NCI-H748 treated with DMSO at 0.1 percent for 48 hours (cell line): ENCODE data around the gene CCAR1.
"Not testable (repeated sequence)": the region's sequence is repeated elsewhere in the genome, so short reads cannot be mapped to it uniquely, and the experiment has no call there.

Source experiments
- DNase-seq: peaks from one replicate; lab custom pipeline; 2025; lab: John Stamatoyannopoulos, UW

CCAR1 gene

GRCh38 chr10:68828833-68829232, 107.8 kb downstream of the CCAR1 start:
- DNase-seq, result no peak

- DNase-seq, result no peak
These were observed 108.5 kb downstream of the CCAR1 start for GRCh38 chr10:68829521-68829920.

- no peak for DNase-seq
These were observed 108.9 kb downstream of the CCAR1 start for GRCh38 chr10:68829952-68830351.

GRCh38 chr10:68831961-68832455, 111.0 kb downstream of the CCAR1 start:
- no peak for DNase-seq

- no peak for DNase-seq
These were observed 111.6 kb downstream of the CCAR1 start for GRCh38 chr10:68832601-68833000.

GRCh38 chr10:68837626-68838322, 116.7 kb downstream of the CCAR1 start:
- DNase-seq, result no peak

GRCh38 chr10:68840650-68841049, 119.6 kb downstream of the CCAR1 start:
- not testable (repeated sequence) for DNase-seq
